GM12801 (cell line): ENCODE results near the gene TSHR.

Experiments
- TF ChIP-seq, protein P1 (sequence below): IDR thresholded peaks from one replicate; pipeline ENCODE4 v1.5.1; 2011; ENCODE audit warnings: control low read depth; ENCODE audit not compliant: insufficient read length; ENCODE audit errors: extremely low read depth

Gene TSHR

DNA sequence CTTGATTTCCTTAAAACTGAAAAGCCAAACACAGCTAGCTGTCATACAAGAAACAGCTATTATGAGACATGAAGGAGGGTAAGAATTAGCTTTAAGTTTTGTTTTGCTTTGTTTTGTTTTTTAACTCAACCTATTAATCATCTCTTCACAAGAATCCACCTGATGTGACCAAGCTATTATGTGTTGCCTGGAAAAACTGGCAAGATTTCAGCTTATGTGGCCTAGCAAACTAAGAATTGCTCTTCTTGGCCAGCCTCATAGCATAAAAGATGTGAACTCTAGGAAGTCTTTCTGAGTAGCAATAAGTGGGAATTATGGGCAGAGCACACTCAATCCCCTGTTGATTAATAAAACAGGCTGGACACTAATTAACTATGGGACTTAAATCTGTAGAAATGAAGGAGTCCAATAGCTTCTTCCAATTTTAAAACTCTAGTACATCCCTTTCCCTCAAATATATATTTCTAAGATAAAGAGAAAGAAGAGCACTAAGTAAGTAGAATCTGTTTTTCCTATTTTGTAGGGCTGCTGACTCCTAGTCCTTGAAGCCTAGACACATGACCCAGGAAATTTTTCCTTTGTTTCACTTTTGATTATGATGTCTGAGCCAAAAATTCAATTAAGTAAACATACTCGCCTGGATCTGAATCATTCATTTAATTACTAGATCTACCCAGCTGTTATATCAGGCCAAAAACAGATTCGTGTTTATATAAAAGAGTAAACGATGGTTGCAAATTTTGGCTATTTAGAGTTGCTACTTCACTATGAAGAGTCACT is 189.6 kb downstream of the TSHR start:
- TF ChIP-seq, protein P1, sequence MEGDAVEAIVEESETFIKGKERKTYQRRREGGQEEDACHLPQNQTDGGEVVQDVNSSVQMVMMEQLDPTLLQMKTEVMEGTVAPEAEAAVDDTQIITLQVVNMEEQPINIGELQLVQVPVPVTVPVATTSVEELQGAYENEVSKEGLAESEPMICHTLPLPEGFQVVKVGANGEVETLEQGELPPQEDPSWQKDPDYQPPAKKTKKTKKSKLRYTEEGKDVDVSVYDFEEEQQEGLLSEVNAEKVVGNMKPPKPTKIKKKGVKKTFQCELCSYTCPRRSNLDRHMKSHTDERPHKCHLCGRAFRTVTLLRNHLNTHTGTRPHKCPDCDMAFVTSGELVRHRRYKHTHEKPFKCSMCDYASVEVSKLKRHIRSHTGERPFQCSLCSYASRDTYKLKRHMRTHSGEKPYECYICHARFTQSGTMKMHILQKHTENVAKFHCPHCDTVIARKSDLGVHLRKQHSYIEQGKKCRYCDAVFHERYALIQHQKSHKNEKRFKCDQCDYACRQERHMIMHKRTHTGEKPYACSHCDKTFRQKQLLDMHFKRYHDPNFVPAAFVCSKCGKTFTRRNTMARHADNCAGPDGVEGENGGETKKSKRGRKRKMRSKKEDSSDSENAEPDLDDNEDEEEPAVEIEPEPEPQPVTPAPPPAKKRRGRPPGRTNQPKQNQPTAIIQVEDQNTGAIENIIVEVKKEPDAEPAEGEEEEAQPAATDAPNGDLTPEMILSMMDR, result no peak

DNA sequence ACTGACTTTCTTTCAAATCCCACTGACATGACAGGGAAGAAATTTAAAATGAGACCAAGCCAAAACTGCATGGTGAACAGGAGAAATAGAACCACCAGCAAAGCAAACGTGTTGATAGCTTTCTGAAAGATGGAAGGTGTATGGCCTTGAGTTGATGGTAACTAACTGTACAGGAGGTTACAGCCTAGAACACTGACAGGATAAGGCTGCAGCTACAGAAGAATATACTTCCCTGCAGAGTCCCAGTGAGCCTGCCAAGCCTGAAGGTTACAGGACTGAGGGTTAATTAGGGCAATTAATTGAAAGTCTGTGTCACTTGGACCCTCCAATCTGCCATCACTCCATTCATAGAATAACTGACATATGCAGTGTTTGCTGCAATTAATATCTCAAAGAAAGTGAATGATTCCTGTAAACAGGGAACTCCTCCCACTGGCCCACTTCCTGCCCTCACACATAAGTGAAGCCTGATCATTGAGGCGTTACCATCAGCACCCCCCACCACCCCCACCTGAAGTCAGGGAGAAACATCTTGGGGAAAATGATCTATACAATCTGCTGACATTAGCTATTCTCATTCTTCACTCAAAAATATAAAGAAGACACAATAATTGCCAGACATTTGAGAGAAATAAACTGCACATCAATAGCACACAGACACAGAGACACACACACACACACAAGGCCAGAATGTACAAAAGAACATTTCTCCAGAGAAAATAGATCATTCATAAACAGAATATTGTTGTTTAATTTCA is 191.9 kb downstream of the TSHR start:
- TF ChIP-seq, protein P1, result no peak

DNA sequence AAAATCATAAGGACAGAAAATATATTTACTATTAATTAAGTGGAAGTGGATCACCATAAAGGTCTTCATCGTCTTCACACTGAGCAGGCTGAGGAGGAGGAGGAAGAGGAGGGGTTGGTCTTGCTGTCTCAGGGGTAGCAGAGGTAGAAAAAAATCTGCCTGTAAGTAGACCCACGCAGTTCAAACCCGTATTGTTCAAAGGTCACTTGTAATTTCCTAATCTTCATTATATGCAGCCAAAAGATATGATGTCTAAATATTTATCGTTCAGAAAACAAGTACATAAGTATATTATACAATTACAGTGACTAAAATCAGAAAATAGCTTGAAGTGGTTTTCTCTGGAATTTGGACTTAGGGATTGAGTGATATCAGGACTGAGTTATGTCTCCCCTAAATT is 193.2 kb downstream of the TSHR start:
- TF ChIP-seq, protein P1, result no peak

DNA sequence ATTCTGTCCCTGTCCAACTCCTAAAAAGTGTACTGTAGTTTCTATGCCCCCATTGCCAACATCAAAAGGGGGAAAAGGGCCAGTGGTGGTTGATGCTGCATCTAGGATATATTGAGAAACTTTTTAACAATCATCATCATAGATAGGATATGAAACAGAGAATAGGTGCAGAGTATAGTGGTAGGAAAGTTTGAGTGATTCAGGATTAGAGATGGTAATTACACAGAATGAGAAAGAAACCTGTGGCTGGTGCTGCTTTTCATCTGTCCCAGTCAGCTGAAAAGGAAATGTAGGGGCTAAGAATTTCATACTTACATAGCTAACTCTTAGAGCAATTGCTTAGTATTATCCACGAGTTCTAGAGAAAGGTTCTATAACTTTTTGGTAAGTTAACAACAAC is 197.8 kb downstream of the TSHR start:
- TF ChIP-seq, protein P1, result no peak

DNA sequence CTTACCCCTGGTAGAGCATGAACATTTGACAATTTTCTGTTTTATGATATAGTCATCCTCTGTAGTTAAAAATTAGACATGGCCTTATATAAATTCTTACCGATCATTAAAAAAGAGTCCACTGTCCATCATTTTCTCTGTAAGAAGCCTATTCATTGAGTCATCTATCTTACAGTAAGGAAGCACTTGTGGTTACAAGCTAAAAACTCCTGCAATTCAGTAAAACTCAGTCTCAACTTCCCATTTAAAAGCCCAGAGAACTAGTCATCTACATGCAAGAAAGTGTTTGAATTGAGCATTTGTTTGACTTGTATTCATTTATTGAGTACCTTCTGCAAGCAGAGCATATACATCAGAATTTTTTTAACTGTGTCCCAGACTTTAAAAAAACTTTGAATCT is 202.0 kb downstream of the TSHR start:
- TF ChIP-seq, protein P1, result no peak

DNA sequence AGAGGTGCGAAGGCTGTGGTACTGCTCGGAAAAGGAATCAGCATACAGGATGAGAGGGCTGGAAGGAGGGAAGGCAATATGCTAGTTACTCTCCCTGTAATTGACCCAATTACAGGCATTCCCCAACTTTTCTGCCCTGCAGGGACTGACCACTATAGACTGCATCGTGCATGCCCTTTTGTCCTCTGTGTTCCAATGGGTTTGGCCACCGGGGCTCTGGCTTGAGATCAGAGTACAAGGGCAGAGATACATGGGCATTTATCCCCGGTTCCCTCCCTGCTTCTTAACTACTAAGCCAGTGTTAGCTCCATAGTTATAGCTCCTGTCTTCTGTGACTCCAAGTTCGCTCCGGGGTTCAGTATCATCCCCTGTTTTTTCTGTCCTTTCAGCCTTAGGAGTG is 205.7 kb downstream of the TSHR start:
- TF ChIP-seq, protein P1, result no peak

DNA sequence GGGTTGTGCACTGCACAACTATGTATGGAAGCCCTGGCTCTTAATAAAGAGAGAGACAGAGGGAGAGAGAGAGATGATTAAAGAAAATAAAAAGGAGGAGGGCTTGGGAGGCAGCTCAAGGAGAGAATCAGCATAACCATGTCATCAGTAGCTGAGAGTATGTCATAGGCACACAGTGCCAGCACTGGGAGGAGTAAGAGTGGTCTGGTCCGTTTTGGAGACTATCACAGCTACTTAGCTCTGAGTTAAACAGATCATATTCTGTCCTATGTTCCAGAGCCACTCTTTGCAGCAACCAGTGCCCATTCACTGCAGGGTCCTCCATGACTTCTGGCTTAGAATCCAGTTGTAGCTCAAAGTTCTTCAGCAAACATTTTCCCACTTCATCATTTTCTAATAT is 206.3 kb downstream of the TSHR start:
- TF ChIP-seq, protein P1, result no peak
